NCI-H1694 (cell line): ENCODE data around the gene FMN1.

Experiments used
- DNase-seq: peaks from one replicate; lab custom pipeline; 2025; lab: John Stamatoyannopoulos, UW

FMN1 gene

DNA sequence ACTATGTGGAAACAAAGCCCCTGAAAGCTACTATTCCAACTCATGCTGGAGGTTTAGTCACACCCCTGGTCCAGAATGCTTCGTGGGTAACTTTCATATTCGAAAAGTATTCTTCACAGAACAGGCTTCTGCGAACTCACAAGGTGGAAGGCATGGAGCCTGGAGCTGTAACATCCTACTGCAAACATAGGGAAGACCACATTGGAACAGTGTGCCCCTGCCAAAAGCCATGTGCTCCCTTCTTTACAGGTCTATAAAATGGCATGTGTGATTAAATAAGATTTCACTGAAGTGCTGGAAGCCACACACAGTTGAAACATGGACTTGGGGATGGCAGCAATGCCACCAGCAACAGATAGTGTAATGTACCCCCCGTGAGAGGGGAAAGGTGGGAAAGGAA is 370.8 kb downstream of the FMN1 start:
- DNase-seq = no peak

DNA sequence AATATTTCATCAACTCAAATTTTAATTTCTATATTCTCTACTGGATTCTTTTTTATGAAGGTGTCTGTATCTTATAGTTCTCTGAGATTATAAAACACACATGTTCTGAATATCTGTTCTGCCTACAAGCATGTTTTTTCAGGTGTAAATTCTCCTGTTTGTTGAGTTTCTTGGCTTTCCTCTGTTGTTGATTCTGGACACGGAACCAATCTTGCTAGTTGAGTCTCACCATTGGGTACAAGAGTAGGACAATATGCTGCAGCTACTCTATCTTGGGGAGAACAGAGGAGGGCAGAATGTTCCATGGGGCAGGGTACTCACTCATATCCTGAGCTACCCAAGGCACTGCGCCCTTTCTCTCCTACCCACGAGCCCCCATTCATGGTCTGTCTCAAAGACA is 371.8 kb downstream of the FMN1 start:
- DNase-seq = no peak

GRCh38 chr15:32819448-32819847 is 375.1 kb downstream of the FMN1 start:
- no peak for DNase-seq

DNA sequence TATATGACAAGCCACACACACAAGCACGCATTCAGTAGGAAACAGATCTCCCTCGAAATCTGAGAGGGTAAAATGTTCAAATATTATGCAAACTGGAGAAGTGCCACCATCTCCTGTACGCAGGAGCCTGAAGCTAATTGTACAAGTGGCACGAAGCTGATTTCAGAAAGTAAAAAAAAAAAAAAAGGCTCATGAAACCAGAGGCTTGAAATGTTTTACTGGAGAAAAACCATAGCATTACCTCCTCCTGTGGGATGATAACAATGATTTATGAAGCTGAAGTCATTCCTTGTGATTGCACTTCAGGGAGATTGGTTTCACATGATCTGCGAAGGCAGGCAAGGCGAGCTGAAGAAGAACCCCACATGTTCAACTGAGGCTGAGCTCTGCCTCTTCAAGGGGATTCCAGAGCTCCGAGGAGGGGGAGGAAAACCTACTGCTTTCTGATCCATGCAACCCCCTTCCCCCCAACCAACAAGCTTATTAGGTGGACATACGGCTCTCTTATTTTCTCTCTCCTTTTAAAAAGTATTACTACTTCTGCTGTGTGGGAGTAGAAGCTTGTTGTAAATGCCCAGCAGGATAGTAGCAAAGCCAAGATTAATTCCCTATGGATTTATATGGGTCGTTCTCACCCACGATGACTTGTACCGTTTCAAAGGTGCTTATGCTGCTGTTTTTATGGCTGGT is 375.6 kb downstream of the FMN1 start:
- no peak for DNase-seq

DNA sequence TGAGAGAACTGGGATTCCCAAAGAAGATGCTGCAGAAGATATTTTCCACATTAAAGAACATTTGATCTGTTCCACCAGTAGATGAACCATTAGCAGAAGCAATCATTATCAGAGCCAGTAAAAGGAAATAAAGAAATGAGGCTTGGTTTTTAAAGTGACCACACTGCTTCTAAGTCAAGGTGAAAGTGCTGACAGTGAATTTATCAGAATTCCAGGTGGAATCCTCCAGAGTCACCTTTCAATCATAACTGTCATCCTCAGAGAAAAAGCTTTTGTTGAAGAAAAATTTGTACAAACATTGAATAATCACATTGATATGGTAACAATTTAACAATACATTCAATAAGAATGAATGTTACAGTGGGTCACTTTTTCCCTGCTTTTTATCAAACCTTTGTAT is 376.9 kb downstream of the FMN1 start:
- DNase-seq = no peak

- no peak for DNase-seq
Observed at GRCh38 chr15:32807331-32807730, 387.2 kb downstream of the FMN1 start.

DNA sequence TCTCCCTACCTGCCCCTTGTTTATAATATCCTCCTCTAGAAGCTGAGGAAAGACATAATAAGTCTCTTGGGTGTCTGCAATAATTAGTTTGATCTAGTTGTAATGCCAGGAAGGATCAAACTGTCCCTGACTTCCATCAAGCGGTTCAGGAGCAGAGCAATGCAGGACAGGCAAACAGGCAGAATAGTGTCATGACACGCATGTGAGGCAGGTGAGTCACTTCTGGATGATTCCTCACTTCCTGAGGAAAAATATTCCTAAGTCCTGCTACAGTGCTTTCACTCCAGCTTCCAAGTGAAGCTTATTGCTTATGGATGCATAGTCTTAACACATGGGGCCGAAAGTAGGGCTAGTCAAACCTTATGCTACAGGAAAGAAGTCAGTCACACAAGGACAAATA is 390.9 kb downstream of the FMN1 start:
- no peak for DNase-seq

- no peak for DNase-seq
Observed at GRCh38 chr15:32802286-32802936, 392.1 kb downstream of the FMN1 start.

DNA sequence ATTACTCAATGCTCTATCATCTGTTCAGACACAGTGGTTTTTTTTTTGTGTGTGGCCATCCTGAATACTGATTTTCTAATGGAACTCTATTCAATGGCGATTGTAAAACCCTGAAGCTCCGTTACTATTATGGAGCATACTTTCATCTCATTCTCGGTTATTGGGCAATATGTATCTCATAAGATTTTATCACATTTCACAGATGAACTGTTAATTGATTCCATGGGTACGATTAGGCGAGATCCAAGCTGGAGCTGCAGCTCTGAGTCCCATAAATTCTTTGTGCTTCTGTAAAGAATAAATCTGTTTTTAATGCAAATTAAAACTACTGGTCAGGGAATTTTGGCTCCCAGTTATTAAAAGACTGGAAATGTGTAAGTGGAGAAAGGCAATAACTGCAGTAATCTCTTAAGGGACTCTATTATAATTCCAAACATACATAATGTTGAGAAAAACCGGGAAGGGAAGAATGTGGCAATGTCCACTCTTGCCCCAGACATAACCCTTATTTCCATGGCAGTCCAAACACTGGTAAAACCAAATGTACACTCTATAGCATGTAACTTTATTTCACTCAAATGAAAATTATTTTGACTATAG is 394.5 kb downstream of the FMN1 start:
- DNase-seq = no peak

GRCh38 chr15:32796856-32797255 is 397.7 kb downstream of the FMN1 start:
- DNase-seq = no peak

DNA sequence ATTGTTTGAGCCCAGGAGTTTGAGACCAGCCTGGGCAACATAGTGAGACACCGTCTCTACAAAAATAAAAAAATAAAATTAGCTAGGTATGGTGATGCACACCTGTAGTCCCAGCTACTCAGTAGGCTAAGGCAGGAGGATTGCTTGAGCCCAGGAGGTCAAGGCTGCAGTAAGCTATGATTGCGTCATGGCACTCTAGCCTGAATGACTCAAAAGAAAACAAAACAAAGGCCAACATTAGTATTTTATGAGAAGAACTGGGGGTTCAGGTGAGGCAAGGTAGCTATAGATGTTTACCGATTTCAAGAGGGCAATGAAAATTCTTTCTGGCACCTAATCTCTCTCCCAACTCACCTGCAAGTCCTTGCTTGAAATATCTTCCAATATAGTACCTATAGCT is 399.5 kb downstream of the FMN1 start:
- DNase-seq = no peak

GRCh38 chr15:32792436-32792835 is 402.1 kb downstream of the FMN1 start:
- no peak for DNase-seq

DNA sequence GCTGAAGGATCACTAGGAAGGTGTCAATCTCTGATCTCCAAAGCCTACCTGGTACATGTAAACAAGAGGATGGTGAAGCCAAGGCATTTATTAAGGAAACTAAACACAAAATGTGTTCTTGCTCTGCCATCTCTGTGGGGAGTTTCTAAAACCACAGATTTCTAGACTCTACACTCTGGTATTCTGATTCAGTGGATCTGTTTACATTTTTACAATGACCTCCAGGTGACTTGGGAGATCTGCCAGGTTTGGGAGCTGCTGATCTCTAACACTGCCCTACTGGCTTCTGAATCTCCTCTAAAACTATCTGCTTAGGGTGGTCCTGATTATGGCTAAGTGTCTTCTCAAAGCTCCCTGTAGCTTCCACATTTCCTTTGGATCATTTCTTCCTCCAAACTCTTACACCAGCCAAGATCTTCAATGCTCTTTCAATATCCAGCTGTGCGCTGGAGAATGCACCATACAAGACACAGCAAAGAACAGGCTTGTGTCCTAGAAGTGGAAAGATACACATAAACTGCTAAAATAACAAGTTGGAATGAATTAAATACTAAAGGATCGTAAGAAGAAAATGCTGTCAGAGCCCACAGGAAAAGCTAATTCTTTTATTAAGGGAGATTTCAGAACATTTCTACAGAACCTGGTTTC is 404.0 kb downstream of the FMN1 start:
- no peak for DNase-seq

DNA sequence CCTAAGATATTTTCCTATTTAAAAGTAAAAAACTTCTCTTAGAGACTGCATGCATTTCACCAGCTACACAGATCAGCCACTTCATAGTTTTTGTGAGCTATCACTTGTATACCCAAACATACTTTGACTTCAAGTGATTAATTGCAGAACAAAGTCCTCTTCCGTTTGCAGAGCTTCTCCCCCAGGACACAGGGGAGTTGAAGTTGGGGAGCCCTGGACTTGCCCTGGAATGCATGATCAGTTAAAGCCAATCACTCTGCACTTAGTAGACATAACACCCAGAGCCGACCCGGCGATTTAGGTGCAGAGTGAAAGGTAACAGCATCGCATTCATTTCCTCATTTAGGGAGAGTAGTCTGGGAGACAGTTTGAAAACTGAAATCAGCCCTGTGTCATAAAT is 406.6 kb downstream of the FMN1 start:
- no peak for DNase-seq

- no peak for DNase-seq
Observed at GRCh38 chr15:32786906-32787305, 407.6 kb downstream of the FMN1 start.

GRCh38 chr15:32784581-32784980 is 409.9 kb downstream of the FMN1 start:
- DNase-seq = no peak

- DNase-seq = no peak
Observed at GRCh38 chr15:32781781-32782180, 412.7 kb downstream of the FMN1 start.

DNA sequence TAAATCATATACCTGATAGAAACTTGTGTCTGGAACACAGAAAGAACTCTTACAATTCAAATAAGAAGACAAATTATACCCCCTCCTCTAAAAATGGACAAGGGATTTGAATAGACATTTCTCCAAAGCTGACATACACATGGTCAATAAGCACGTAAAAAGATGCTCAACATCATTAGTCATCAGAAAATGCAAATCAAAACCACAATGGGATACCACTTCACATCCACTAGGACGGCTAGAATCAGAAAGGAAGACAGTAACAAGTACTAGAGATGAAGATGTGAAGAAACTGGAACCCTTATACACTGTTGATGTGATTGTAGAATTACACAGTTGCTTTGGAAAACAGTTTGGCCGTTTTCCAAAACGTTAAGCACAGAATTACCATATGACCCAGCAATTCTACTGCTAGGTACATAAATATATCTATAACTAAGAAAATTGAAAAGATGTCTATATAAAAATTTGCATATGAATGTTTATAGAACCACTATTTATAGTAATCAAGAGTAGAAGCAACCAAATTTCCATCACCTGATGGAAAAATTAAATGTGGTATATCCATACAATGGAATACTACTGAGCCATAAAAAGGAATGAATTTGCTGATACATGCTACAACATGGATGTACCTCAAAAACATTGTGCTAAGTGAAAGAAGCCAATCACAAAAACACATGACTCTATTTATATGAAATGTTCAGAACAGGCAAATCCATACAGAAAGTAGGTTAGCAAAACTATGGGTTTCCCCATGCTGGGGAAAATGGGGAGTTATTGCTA is 415.9 kb downstream of the FMN1 start:
- DNase-seq = no peak

- no peak for DNase-seq
Observed at GRCh38 chr15:32775103-32775502, 419.4 kb downstream of the FMN1 start.

GRCh38 chr15:32774022-32774421 is 420.5 kb downstream of the FMN1 start:
- DNase-seq = no peak

DNA sequence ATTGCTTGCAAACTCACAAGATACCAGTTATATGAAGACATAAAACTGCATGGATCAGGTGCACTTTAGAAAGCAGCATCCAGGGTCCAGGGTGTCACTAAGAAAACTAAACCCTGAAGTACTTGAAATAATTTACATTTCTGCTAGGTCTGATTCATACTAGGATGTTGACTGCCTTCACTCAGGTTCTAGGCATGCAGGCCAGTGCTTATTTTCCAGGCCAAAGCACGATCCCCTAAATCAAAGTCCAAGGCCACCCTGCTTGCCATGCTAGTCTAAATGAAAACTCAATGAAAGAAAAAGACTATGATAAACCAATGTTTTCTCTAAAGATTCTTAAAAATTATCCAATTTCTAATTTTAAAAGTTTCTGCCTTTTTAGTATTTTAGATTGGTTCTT is 427.3 kb downstream of the FMN1 start:
- DNase-seq = no peak

GRCh38 chr15:32766101-32766500 is 428.4 kb downstream of the FMN1 start:
- no peak for DNase-seq
